ENCODE results near the gene ORM1.
"Not testable (repeated sequence)": the region's sequence is repeated elsewhere in the genome, so short reads cannot be mapped to it uniquely, and the experiment has no call there.

Gene ORM1

GRCh38 chr9:114323849-114324248 is 951 bp downstream of the ORM1 start:
- not testable (repeated sequence) for DNase-seq (ENCODE audit: low read depth in 2 of 2)

GRCh38 chr9:114324492-114324891 is 1.6 kb downstream of the ORM1 start:
- DNase-seq (ENCODE audit: low read depth in 2 of 2) = no peak

DNA sequence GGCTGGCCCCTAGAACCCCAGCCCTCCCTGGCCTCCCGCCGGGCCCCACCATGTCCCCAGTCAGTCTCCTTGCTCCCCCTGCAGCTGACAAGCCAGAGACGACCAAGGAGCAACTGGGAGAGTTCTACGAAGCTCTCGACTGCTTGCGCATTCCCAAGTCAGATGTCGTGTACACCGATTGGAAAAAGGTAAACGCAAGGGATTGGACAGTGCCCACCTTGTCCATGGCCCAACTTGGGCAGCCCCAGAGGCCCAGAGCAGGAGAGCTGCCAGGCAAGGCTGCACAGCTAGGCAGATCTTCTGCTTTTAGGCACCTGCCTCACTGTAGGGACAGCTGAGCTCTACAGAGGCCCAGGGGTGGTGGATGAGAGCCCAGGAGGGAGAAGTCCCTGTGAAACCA is 2.1 kb downstream of the ORM1 start:
- not testable (repeated sequence) for DNase-seq (ENCODE audit: low read depth in 2 of 2)

DNA sequence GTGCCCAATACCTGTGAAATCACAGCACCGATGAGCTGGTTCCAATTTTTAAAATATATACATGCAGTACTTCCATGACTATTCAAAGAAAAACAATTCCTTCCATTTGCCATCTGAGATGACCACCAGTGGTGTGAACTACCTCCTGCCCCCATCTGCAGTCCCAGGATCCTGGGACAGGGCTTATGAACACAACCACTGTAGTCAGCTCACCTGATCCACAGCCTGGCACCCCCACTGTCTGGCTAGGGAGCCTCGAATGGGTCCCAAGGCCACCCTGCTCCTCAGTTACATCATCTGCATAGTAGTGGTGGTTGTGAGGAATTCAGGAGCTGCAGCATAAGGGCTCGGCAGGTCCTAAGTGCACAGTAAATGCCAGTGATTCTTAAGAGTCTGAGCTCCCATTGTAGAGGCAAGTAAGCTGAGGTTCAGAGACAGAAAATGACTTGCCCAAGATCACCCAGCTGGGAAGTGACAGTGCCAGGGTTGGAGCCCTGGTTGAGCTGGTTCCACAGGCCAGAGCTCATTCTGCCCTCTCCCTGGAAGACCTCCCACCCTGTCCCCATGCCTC is 2.9 kb downstream of the ORM1 start:
- not testable (repeated sequence) for DNase-seq (ENCODE audit: low read depth in 2 of 2)

GRCh38 chr9:114327749-114328148 is 4.9 kb downstream of the ORM1 start:
- no peak for DNase-seq (ENCODE audit: low read depth in 2 of 2)

DNA sequence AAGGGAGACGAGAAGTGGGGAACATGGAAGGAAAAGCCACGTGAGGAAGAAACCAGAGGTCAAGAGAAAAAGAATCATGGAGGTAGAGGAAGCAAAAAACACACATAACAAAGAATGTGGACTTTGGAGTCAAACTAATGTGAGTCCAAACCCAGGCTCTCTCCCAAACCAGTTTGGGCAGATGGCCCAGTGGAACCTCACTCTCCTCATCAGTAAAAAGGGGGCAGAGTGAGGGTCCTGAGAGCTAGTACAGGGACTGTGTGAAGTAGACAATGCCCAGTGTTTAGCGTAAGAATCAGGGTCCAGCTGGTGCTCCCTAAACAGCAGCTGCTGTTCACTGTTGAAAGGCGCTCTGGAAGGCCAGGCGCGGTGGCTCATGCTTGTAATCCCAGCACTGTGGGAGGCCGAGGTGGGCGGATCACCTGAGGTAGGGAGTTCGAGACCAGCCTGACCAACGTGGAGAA is 5.5 kb downstream of the ORM1 start:
- DNase-seq (ENCODE audit: low read depth in 2 of 2) = not testable (repeated sequence)

- DNase-seq (ENCODE audit: low read depth in 2 of 2) = not testable (repeated sequence)
These were observed 6.2 kb downstream of the ORM1 start for GRCh38 chr9:114328937-114329624.

- not testable (repeated sequence) for DNase-seq (ENCODE audit: low read depth in 2 of 2)
These were observed 6.7 kb downstream of the ORM1 start, which contains the start of gene ORM2 for GRCh38 chr9:114329625-114330022. ORM2 (plus strand) TSS chr9:114329869; CDS start chr9:114329905, 36 bp downstream.

DNA sequence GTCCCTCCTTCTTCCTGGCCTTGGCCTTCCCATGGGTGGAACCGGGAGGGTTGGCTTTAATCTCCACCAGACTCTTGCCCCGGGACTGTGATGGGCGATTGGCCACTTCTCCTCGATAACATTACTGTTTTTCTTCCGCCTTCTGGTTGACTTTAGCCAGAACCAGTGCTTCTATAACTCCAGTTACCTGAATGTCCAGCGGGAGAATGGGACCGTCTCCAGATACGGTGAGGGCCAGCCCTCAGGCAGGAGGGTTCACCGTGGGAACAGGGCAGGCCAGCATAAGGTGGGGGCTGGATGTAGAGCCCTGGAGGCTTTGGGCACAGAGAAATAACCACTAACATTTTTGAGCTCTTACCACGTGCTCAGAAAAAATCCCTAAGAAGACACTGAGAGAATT is 7.7 kb downstream of the ORM1 start:
- DNase-seq (ENCODE audit: low read depth in 2 of 2) = no peak

- not testable (repeated sequence) for DNase-seq (ENCODE audit: low read depth in 2 of 2)
These were observed 8.6 kb downstream of the ORM1 start for GRCh38 chr9:114331229-114332195.

DNA sequence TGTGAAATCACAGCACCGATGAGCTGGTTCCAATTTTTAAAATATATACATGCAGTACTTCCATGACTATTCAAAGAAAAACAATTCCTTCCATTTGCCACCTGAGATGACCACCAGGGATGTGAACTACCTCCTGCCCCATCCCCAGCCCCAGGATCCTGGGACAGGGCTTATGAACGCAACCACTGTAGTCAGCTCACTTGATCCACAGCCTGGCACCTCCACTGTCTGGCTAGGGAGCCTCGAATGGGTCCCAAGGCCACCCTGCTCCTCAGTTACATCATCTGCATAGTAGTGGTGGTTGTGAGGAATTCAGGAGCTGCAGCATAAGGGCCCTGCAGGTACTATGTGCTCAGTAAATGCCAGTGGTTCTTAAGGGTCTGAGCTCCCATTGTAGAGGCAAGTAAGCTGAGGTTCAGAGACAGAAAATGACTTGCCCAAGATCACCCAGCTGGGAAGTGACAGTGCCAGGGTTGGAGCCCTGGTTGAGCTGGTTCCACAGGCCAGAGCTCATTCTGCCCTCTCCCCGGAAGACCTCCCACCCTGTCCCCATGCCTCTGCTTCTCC is 9.7 kb downstream of the ORM1 start:
- not testable (repeated sequence) for DNase-seq (ENCODE audit: low read depth in 2 of 2)

DNA sequence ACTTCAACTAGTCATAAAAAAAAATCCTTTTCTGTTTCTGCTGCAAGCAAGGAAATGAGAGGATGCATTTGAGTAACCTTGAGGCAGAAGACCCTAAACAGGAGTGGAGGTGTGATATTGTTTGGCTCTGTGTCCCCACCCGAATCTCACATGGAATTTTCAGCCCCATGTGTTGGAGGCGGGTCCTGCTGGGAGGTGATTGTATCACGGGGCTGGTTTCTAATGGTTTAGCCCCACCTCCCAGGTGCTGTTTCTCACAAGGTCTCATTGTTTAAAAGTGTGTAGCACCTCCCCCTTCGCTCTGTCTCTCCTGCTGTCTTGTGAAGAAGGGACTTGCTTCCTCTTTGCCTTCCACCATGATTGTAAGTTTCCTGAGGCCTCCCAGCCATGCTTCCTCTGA is 10.8 kb downstream of the ORM1 start:
- not testable (repeated sequence) for DNase-seq (ENCODE audit: low read depth in 2 of 2)

DNA sequence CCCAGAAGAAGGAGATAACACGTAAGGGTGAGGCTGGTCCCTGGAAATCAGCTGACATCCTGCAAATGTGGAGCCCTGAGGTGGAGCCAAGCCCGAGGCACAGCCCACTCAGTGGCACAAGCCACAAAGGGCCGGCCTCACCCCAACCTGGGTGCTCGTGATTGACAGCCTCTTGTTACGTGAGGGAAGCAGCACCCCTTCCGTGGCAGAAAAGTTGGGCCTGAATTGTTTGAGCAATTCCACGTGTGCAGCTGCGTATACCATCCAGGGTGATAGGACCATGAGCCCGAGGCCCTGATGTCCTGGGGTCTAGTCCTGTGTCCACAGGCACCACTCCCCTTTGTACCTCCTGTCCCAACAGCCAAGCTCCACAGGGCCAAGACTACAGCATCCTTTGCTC is 11.6 kb downstream of the ORM1 start:
- DNase-seq (ENCODE audit: low read depth in 2 of 2) = no peak

DNA sequence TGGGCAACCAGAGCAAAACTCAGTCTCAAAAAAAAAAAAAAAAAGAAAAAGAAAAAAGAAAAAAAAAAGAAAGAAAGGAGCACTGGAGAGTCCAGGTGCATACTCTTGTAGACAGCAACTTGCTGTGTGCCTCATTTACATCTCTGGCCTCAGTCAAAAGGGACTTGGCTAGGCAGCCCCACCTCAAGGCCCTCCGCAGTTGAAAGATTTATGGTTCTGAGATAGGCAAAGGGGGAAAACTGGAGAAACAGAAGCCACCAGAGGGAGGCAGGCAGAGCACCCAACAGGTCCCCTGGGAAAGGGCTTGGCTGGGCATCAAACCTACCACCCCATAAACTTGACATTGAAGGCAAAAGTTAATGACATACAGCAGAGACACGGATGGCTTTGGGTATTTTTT is 12.8 kb downstream of the ORM1 start:
- DNase-seq (ENCODE audit: low read depth in 2 of 2) = no peak

DNA sequence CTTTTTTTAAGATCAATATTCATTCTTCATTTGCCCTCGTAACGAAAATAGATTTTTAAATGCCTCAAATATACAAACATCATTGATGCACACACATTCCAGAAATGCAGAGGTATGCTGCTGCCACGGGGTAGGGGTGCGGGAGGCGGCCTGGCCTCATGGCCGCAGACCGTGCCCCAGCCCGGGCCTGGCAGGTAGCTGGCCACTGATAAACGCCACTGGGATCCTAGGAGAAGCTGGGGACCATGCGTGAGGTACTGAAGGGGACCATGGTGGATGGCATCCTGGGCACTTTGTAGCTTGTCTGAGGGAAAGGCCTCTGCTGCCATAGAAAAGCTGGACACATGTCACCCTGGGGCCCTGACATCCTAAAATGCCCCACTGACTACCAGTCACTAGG is 13.3 kb downstream of the ORM1 start:
- DNase-seq (ENCODE audit: low read depth in 2 of 2) = no peak

- no peak for DNase-seq (ENCODE audit: low read depth in 2 of 2)
These were observed 13.9 kb downstream of the ORM1 start for GRCh38 chr9:114336699-114337395.

DNA sequence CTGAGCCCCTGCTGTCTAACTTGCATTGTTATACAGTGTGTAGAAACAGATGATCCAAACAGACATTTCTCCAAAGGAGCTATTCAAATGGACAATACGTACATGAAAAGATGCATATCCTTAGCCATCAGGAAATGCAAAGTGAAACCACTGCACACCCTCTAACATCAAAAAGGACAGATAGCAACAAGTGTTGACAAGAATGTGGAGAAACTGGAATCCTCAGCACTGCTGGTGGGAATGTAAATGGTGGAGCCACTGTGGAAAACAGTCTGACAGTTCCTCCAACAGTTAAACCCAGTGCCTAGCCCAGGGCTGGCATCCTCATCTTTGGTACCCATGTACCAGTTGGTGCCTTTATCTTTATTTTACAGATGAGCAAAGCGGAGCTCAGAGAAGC is 15.3 kb downstream of the ORM1 start:
- DNase-seq (ENCODE audit: low read depth in 2 of 2) = no peak

GRCh38 chr9:114339130-114339908 is 16.4 kb downstream of the ORM1 start:
- DNase-seq (ENCODE audit: low read depth in 2 of 2) = no peak

DNA sequence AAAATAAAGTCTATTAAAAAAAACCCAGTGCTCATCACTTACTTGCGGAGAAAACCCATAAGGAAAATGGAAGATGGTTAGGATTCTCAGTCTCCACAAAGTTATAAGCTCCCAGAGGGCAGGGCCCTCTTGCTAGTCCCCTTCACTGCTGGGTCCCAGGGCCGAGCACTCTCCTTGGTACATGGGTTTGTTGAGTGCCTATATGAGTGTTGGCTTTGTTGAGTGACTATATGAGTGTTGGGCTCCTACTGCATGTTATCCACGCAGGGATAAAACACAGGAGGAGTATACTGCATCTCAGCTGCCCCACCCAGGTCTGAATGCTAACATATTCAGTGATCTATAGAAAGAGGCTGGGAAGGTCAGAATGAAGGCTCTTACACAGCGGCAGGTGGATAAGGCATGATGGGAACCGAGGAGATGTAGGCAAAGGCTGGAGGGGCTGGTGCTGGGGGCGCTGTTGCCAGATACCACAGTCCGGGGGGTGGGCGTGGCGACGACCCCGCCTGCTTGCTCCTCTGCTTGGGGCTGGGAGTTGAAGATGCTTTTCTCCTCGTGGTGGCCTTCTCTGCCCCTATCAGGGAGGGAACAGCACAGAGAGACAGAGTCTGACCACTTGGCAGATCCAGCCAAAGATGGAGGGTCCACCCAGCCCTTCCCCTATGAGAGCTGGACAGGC is 18.4 kb downstream of the ORM1 start:
- no peak for DNase-seq (ENCODE audit: low read depth in 2 of 2)

- DNase-seq (ENCODE audit: low read depth in 2 of 2) = no peak
These were observed 19.1 kb downstream of the ORM1 start for GRCh38 chr9:114341991-114342390.

All from fibroblast of skin of left biceps (primary cell).